ENCODE data around the gene LGALS4. TPM values are rescaled to one million over a fixed set of nuclear protein-coding genes. Genes with fewer than 3 reads are reported as not detected.

LGALS4 gene
- total and polyA plus RNA-seq, 9 of the 15 experiments (the other 6 are each of a cell fraction or from before 2014, with no cell fraction given): 0.08 to 1.1 (median 0.30) TPM; not detected in 3

- TF ChIP-seq, protein P1, sequence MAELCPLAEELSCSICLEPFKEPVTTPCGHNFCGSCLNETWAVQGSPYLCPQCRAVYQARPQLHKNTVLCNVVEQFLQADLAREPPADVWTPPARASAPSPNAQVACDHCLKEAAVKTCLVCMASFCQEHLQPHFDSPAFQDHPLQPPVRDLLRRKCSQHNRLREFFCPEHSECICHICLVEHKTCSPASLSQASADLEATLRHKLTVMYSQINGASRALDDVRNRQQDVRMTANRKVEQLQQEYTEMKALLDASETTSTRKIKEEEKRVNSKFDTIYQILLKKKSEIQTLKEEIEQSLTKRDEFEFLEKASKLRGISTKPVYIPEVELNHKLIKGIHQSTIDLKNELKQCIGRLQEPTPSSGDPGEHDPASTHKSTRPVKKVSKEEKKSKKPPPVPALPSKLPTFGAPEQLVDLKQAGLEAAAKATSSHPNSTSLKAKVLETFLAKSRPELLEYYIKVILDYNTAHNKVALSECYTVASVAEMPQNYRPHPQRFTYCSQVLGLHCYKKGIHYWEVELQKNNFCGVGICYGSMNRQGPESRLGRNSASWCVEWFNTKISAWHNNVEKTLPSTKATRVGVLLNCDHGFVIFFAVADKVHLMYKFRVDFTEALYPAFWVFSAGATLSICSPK (IDR thresholded peaks at IDR 0.05; ENCODE audit: borderline replicate concordance): no peak
- no peak for TF ChIP-seq ZSCAN32 (CRISPR knock-in tag; IDR thresholded peaks at IDR 0.05)
- TF ChIP-seq MAFF (IDR thresholded peaks at IDR 0.05; ENCODE audit: low read length): no peak
- TF ChIP-seq XRCC3 (IDR thresholded peaks at IDR 0.05): no peak
- peak; percentile 77 for TF ChIP-seq ATF1 (CRISPR knock-in tag; IDR thresholded peaks at IDR 0.05)
- peak; percentile 99 for TF ChIP-seq ATF1 (tag; IDR thresholded peaks at IDR 0.05)
- TF ChIP-seq, protein P2, sequence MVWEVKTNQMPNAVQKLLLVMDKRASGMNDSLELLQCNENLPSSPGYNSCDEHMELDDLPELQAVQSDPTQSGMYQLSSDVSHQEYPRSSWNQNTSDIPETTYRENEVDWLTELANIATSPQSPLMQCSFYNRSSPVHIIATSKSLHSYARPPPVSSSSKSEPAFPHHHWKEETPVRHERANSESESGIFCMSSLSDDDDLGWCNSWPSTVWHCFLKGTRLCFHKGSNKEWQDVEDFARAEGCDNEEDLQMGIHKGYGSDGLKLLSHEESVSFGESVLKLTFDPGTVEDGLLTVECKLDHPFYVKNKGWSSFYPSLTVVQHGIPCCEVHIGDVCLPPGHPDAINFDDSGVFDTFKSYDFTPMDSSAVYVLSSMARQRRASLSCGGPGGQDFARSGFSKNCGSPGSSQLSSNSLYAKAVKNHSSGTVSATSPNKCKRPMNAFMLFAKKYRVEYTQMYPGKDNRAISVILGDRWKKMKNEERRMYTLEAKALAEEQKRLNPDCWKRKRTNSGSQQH (CRISPR knock-in tag; IDR thresholded peaks at IDR 0.05): 0 out of 2 replicates have a peak, but pooled peaks have one; percentile 41
- no peak; the same call in 1 of the 2 replicates for TF ChIP-seq RAD51 (IDR thresholded peaks at IDR 0.05; ENCODE audit: borderline replicate concordance, low read depth)
- TF ChIP-seq NELFE (IDR thresholded peaks at IDR 0.05; ENCODE audit: insufficient read depth, insufficient read length): no peak
- TF ChIP-seq ZNF140 (CRISPR knock-in tag; IDR thresholded peaks at IDR 0.05): no peak
- no peak for TF ChIP-seq TOE1 (IDR thresholded peaks at IDR 0.05; ENCODE audit: borderline replicate concordance)
- TF ChIP-seq TOE1 (CRISPR knock-in tag; IDR thresholded peaks at IDR 0.05; ENCODE audit: borderline replicate concordance, low read depth): peak; percentile 75; the same call in 1 of the 2 replicates
- TF ChIP-seq NCOR1 (IDR thresholded peaks at IDR 0.05): peak; percentile 7; the same call in 1 of the 2 replicates
- TF ChIP-seq RBM15 (IDR thresholded peaks at IDR 0.05; ENCODE audit: insufficient read depth, low read length): no peak
- TF ChIP-seq, protein P3, sequence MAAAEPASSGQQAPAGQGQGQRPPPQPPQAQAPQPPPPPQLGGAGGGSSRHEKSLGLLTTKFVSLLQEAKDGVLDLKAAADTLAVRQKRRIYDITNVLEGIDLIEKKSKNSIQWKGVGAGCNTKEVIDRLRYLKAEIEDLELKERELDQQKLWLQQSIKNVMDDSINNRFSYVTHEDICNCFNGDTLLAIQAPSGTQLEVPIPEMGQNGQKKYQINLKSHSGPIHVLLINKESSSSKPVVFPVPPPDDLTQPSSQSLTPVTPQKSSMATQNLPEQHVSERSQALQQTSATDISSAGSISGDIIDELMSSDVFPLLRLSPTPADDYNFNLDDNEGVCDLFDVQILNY (CRISPR knock-in tag; IDR thresholded peaks at IDR 0.05): no peak
- no peak for TF ChIP-seq SRSF9 (IDR thresholded peaks at IDR 0.05; ENCODE audit: borderline replicate concordance, low read depth, low read length)
- TF ChIP-seq ETS2 (tag; IDR thresholded peaks at IDR 0.05; ENCODE audit: borderline replicate concordance, poor library complexity, severe bottlenecking): no peak
- TF ChIP-seq NKRF (IDR thresholded peaks at IDR 0.05; ENCODE audit: borderline replicate concordance): no peak
- TF ChIP-seq MCM3 (IDR thresholded peaks at IDR 0.05): no peak
- TF ChIP-seq, protein P4, sequence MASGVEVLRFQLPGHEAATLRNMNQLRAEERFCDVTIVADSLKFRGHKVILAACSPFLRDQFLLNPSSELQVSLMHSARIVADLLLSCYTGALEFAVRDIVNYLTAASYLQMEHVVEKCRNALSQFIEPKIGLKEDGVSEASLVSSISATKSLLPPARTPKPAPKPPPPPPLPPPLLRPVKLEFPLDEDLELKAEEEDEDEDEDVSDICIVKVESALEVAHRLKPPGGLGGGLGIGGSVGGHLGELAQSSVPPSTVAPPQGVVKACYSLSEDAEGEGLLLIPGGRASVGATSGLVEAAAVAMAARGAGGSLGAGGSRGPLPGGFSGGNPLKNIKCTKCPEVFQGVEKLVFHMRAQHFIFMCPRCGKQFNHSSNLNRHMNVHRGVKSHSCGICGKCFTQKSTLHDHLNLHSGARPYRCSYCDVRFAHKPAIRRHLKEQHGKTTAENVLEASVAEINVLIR (CRISPR knock-in tag; IDR thresholded peaks at IDR 0.05): peak; percentile 84
- no peak for TF ChIP-seq COPS2 (conservative IDR thresholded peaks at IDR 0.05)
Measured at GRCh38 chr19:38849860-38850435, 37.2 kb upstream of the LGALS4 start, which contains the start of gene HNRNPL (continued).
